Fibroblast of peridontal ligament (primary cell): ENCODE results near the gene SAGE1.
"Not testable (repeated sequence)": the region's sequence is repeated elsewhere in the genome, so short reads cannot be mapped to it uniquely, and the experiment has no call there.

Experiments
- DNase-seq: peaks from one replicate; pipeline ENCODE4 v3.0.0-alpha.2; 2010; ENCODE audit errors: extremely low read depth

The SAGE1 gene

GRCh38 chrX:135893294-135893817, at the start of gene SAGE1, which contains the start of gene CT45A10:
Gene SAGE1, plus strand, starts transcription at chrX:135893716. Its CDS starts 2,527 bp downstream, at chrX:135896243.
Gene CT45A10, minus strand, starts transcription at chrX:135893444. Its CDS starts 8,100 bp downstream, at chrX:135885344.
- DNase-seq, result no peak

GRCh38 chrX:135854438-135854837, 39.1 kb upstream of the SAGE1 start, which contains the start of gene CT45A8:
Gene CT45A8, minus strand, starts transcription at chrX:135854538. Its CDS starts 3,755 bp downstream, at chrX:135850783.
- DNase-seq, result not testable (repeated sequence)

GRCh38 chrX:135871712-135872111, 21.8 kb upstream of the SAGE1 start, which contains the start of gene CT45A9:
Gene CT45A9, minus strand, starts transcription at chrX:135871812. Its CDS starts 3,751 bp downstream, at chrX:135868061.
- DNase-seq, result not testable (repeated sequence)

GRCh38 chrX:135882741-135883140, 10.8 kb upstream of the SAGE1 start:
- not testable (repeated sequence) for DNase-seq

- DNase-seq, result not testable (repeated sequence)
Measured at GRCh38 chrX:135888230-135888629, 5.3 kb upstream of the SAGE1 start.

- not testable (repeated sequence) for DNase-seq
Measured at GRCh38 chrX:135888976-135889375, 4.5 kb upstream of the SAGE1 start.

GRCh38 chrX:135890087-135890585, 3.4 kb upstream of the SAGE1 start:
- no peak for DNase-seq

GRCh38 chrX:135892781-135893180, 735 bp upstream of the SAGE1 start:
- DNase-seq, result no peak

- DNase-seq, result no peak
Measured at GRCh38 chrX:135910251-135910650, 16.7 kb downstream of the SAGE1 start.

- DNase-seq, result no peak
Measured at GRCh38 chrX:135914404-135914803, 20.9 kb downstream of the SAGE1 start.

GRCh38 chrX:135920516-135920915, 27.0 kb downstream of the SAGE1 start:
- not testable (repeated sequence) for DNase-seq

- DNase-seq, result no peak
Measured at GRCh38 chrX:135923353-135923752, 29.8 kb downstream of the SAGE1 start.

GRCh38 chrX:135927897-135928296, 34.4 kb downstream of the SAGE1 start:
- DNase-seq, result no peak

- peak; percentile 28 for DNase-seq
Measured at GRCh38 chrX:135931644-135932487, 38.4 kb downstream of the SAGE1 start.

GRCh38 chrX:135944486-135944885, 51.0 kb downstream of the SAGE1 start:
- no peak for DNase-seq

- DNase-seq, result no peak
Measured at GRCh38 chrX:135951291-135951690, 57.8 kb downstream of the SAGE1 start.
